Measurements from ENCODE around the gene MAPKAP1.

GRCh38 chr9:125651576-125652232 lies 55.3 kb downstream of the MAPKAP1 start:
- no peak for TF ChIP-seq ZBTB21 (CRISPR knock-in tag; IDR thresholded peaks at IDR 0.05)
- TF ChIP-seq KLF16 (CRISPR knock-in tag; IDR thresholded peaks at IDR 0.05), result no peak
- no peak for TF ChIP-seq HDAC6 (IDR thresholded peaks at IDR 0.05; ENCODE audit: low read depth, low read length)
- TF ChIP-seq FOXK1 (CRISPR knock-in tag; IDR thresholded peaks at IDR 0.05; ENCODE audit: borderline replicate concordance, low read depth), result no peak
- no peak for TF ChIP-seq EP300 (IDR thresholded peaks at IDR 0.05; ENCODE audit: low read depth in 2 of 2, low read length in 2 of 2)
- TF ChIP-seq EP300 (CRISPR knock-in tag; IDR thresholded peaks at IDR 0.05; ENCODE audit: borderline replicate concordance), result no peak
- no peak for TF ChIP-seq ZNF562 (CRISPR knock-in tag; IDR thresholded peaks at IDR 0.05; ENCODE audit: borderline replicate concordance)
- TF ChIP-seq, protein P1, sequence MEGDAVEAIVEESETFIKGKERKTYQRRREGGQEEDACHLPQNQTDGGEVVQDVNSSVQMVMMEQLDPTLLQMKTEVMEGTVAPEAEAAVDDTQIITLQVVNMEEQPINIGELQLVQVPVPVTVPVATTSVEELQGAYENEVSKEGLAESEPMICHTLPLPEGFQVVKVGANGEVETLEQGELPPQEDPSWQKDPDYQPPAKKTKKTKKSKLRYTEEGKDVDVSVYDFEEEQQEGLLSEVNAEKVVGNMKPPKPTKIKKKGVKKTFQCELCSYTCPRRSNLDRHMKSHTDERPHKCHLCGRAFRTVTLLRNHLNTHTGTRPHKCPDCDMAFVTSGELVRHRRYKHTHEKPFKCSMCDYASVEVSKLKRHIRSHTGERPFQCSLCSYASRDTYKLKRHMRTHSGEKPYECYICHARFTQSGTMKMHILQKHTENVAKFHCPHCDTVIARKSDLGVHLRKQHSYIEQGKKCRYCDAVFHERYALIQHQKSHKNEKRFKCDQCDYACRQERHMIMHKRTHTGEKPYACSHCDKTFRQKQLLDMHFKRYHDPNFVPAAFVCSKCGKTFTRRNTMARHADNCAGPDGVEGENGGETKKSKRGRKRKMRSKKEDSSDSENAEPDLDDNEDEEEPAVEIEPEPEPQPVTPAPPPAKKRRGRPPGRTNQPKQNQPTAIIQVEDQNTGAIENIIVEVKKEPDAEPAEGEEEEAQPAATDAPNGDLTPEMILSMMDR (CRISPR knock-in tag; IDR thresholded peaks at IDR 0.05), result no peak

Data from HepG2 (cell line).